K562 (cell line): ENCODE data around the gene TFAP2E. TPM values are rescaled to one million over a fixed set of nuclear protein-coding genes. Genes with fewer than 3 reads are reported as not detected.
A peak's percentile ranks its signal among the peaks of the same experiment; 100 is the strongest.

Source experiments
- CBFA2T2 ChIP-seq: fragments of 450-650 bp; conservative IDR thresholded peaks from 2 replicates; pipeline ENCODE4 v1.6.1; 2017; ENCODE audit warnings: mild to moderate bottlenecking
- FOXM1 ChIP-seq, 2 experiments: fragments of 450-650 bp in 1 of 2; sonication (generic) in 1 of 2; formaldehyde crosslinking in 1 of 2; IDR thresholded peaks; 2 replicates each; pipeline versions ENCODE4 v1.6.1 to v1.9.0; 2017 to 2022; ENCODE audit warnings: low read depth in 2 of 2, mild to moderate bottlenecking in 2 of 2, missing genetic modification reagents in 1 of 2, moderate library complexity in 1 of 2
- FOXP1 ChIP-seq: sonication (generic); formaldehyde crosslinking; IDR thresholded peaks from 2 replicates; pipeline ENCODE4 v1.8.0; 2022; ENCODE audit warnings: mild to moderate bottlenecking, missing genetic modification reagents
- GTF2E2 ChIP-seq: fragments of 200-800 bp; sonication (Bioruptor generic); IDR thresholded peaks from 2 replicates; pipeline ENCODE4 v1.6.1; 2016; ENCODE audit warnings: missing genetic modification characterization, missing compliant biosample characterization
- GTF2F1 ChIP-seq: IDR thresholded peaks from 2 replicates; pipeline ENCODE4 v1.6.1; 2011; ENCODE audit warnings: low read depth, low read length, improper control_type of control experiment
- HMG20B ChIP-seq: fragments of 250-450 bp; sonication (Bioruptor Pico); IDR thresholded peaks from 2 replicates; pipeline ENCODE4 v1.5.0; 2021; ENCODE audit warnings: mild to moderate bottlenecking
- HMGN3 ChIP-seq: IDR thresholded peaks from 2 replicates; pipeline ENCODE4 v1.6.1; 2011; ENCODE audit warnings: borderline replicate concordance, low read depth, mild to moderate bottlenecking, mixed read lengths, low read length; ENCODE audit not compliant: insufficient read length; ENCODE audit errors: extremely low read depth
- HNRNPUL1 ChIP-seq: fragments of 200-400 bp; formaldehyde crosslinking; IDR thresholded peaks from 2 replicates; pipeline ENCODE4 v1.6.1; 2017; ENCODE audit warnings: low read length
- KAT8 ChIP-seq: fragments of 450-650 bp; IDR thresholded peaks from 2 replicates; pipeline ENCODE4 v1.6.1; 2016; ENCODE audit warnings: low read depth, mild to moderate bottlenecking
- MAFF ChIP-seq: IDR thresholded peaks from 2 replicates; pipeline ENCODE4 v1.6.1; 2012; ENCODE audit warnings: low read length, improper control_type of control experiment
- MYC ChIP-seq, 2 experiments: fragments of 250-450 bp in 1 of 2; sonication (Bioruptor Pico) in 1 of 2; IDR thresholded peaks; 2 replicates each; pipeline versions ENCODE4 v1.5.1 to v1.6.1; 2012 to 2021; ENCODE audit warnings: low read depth in 2 of 2, borderline replicate concordance in 1 of 2, improper control_type of control experiment in 1 of 2, low read length in 1 of 2, mild to moderate bottlenecking in 1 of 2, moderate library complexity in 1 of 2
- NCOA6 ChIP-seq: fragments of 450-650 bp; IDR thresholded peaks from 2 replicates; pipeline ENCODE4 v1.6.1; 2017; ENCODE audit warnings: mild to moderate bottlenecking
- NR2C1 ChIP-seq, 2 experiments: fragments of 450-650 bp; IDR thresholded peaks; 2 replicates each; pipeline ENCODE4 v1.6.1; 2017; ENCODE audit warnings: mild to moderate bottlenecking in 2 of 2, antibody characterized with exemption in 1 of 2, inconsistent platforms in 1 of 2, missing compliant biosample characterization in 1 of 2, missing genetic modification characterization in 1 of 2
- RBM15 ChIP-seq: fragments of 200-400 bp; formaldehyde crosslinking; IDR thresholded peaks from 2 replicates; pipeline ENCODE4 v1.6.1; 2018; ENCODE audit warnings: mild to moderate bottlenecking, low read length, moderate library complexity; ENCODE audit not compliant: insufficient read depth
- STAT5B ChIP-seq: fragments of 250-450 bp; sonication (Bioruptor Pico); IDR thresholded peaks from 2 replicates; pipeline ENCODE4 v1.8.0; 2021; ENCODE audit warnings: mild to moderate bottlenecking, inconsistent platforms
- TBP ChIP-seq: optimal IDR thresholded peaks from 2 replicates; pipeline ENCODE3; 2011; ENCODE audit warnings: low read depth, low read length, improper control_type of control experiment
- ZNF212 ChIP-seq: fragments of 450-650 bp; formaldehyde crosslinking; IDR thresholded peaks from 2 replicates; pipeline ENCODE4 v1.4.0; 2020; ENCODE audit warnings: mild to moderate bottlenecking
- ZNF263 ChIP-seq: sonication (generic); formaldehyde crosslinking; IDR thresholded peaks from 2 replicates; pipeline ENCODE4 v1.8.0; 2022; ENCODE audit warnings: mild to moderate bottlenecking, missing genetic modification reagents, borderline replicate concordance
- ZNF408 ChIP-seq: fragments of 250-450 bp; sonication (Bioruptor Pico); IDR thresholded peaks from 2 replicates; pipeline ENCODE4 v1.4.0; 2020; ENCODE audit warnings: low read depth, mild to moderate bottlenecking, moderate library complexity
- ZNF436 ChIP-seq: fragments of 250-450, 450-650 bp; sonication (Bioruptor Pico); formaldehyde crosslinking; IDR thresholded peaks from 2 replicates; pipeline ENCODE4 v1.7.0; 2020; ENCODE audit warnings: mild to moderate bottlenecking
- ZNF512 ChIP-seq: IDR thresholded peaks from 2 replicates; pipeline ENCODE4 v1.6.1; 2016; ENCODE audit warnings: missing genetic modification characterization, missing compliant biosample characterization
- ZNF766 ChIP-seq: fragments of 200-800 bp; sonication (Bioruptor generic); conservative IDR thresholded peaks from 2 replicates; pipeline ENCODE4 v1.6.1; 2016; ENCODE audit warnings: missing genetic modification characterization, missing compliant biosample characterization
- ZNF77 ChIP-seq: fragments of 250-450 bp; sonication (Bioruptor Pico); IDR thresholded peaks from 2 replicates; pipeline ENCODE4 v1.5.0; 2020
- polyA plus RNA-seq, 8 experiments: library from polyadenylated mRNA; depleted of rRNA in 4 of 8; stranded (reverse) in 5 of 8; unstranded in 3 of 8; fragments of >200 nt; fragmentation: Nextera tagmentation in 2 of 8; fragmentation: Illumina TruSeq in 1 of 8; extraction: Ambion mirVana in 2 of 8; extraction: Trizol in 1 of 8; gene quantifications; 2 replicates each; pipeline versions ENCODE4 v1.2.1 to v1.2.3, GENCODE V29; 2011 to 2014; ENCODE audit warnings: inconsistent platforms in 1 of 8, missing spikeins in 1 of 8
- total RNA-seq, 7 experiments: library from RNA; depleted of rRNA in 6 of 7; stranded (reverse); fragments of >200 nt in 6 of 7; fragmentation: Illumina TruSeq in 2 of 7; extraction: Trizol in 2 of 7; gene quantifications; 2 replicates each; pipeline versions ENCODE4 v1.2.1 to v1.2.3, GENCODE V29; 2011 to 2021; ENCODE audit warnings: low replicate concordance in 1 of 7
- TF ChIP-seq, protein P1 (sequence below): IDR thresholded peaks from 3 replicates; pipeline ENCODE4 v1.6.1; 2011; ENCODE audit warnings: borderline replicate concordance, mild to moderate bottlenecking; ENCODE audit not compliant: insufficient read length, insufficient read depth

The TFAP2E gene
- total and polyA plus RNA-seq, 9 of the 15 experiments (the other 6 are each of a cell fraction or from before 2014, with no cell fraction given): 0.03 to 0.11 (median 0.07) TPM; not detected in 4

DNA sequence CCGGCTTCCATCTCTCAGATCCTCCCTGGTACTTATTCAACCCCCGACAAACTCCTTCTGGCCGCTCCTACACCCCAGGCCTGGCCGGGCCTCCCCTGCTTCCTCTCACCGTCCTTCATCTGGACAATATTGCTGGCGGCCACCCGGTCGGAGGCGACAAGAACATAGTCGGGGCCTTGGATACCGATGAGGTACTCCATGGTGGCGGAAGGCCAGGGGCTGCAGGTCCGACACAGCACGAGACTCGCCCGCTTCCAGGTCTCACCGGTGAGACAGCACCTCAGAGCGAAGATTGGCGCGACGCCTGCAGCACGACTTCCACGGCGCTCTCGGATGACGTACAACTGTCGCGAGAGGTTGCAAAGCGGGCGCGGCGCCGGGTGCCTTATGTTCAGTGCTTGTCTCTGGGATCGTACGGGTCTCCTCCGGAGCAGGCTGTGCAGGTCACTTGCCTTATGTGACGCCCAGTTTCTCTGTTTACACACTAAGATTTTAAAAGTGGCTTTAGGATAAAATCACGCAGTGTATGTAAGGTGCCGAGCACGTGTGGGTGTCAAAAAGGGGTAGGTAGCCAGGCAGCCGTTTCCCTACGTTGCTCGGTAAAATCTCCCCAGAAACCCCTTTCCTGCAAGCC is 68.2 kb downstream of the TFAP2E start, which contains the start of gene PSMB2 (continued):
- TF ChIP-seq GTF2E2 (tag) (no peak), TBP (peak; percentile 96), MYC (IDR thresholded peaks at IDR 0.05; ENCODE audit: low read depth, low read length) (peak; percentile 96), MYC (CRISPR knock-in tag; IDR thresholded peaks at IDR 0.05; ENCODE audit: borderline replicate concordance, low read depth) (0 out of 2 replicates have a peak, but pooled peaks have one; percentile 41), ZNF766 (CRISPR knock-in tag) (no peak; the same call in 1 of the 2 replicates), FOXP1 (no peak), STAT5B (CRISPR knock-in tag) (no peak), ZNF436 (CRISPR knock-in tag) (no peak), RBM15 (no peak), FOXM1 (IDR thresholded peaks at IDR 0.05; ENCODE audit: low read depth) (no peak), FOXM1 (CRISPR knock-in tag; IDR thresholded peaks at IDR 0.05; ENCODE audit: low read depth) (no peak), GTF2F1 (peak; percentile 76; the same call in 1 of the 2 replicates), KAT8 (no peak), CBFA2T2 (no peak), ZNF263 (CRISPR knock-in tag) (no peak), HMG20B (no peak), ZNF408 (CRISPR knock-in tag) (no peak), ZNF212 (CRISPR knock-in tag) (no peak), HNRNPUL1 (no peak), ZNF77 (no peak), NR2C1 (IDR thresholded peaks at IDR 0.05) (no peak), NR2C1 (tag; IDR thresholded peaks at IDR 0.05) (peak; percentile 59; the same call in 1 of the 2 replicates), HMGN3 (no peak), MAFF (peak; percentile 33; the same call in 1 of the 2 replicates), ZNF512 (tag) (no peak), NCOA6 (no peak)
- TF ChIP-seq, protein P1, sequence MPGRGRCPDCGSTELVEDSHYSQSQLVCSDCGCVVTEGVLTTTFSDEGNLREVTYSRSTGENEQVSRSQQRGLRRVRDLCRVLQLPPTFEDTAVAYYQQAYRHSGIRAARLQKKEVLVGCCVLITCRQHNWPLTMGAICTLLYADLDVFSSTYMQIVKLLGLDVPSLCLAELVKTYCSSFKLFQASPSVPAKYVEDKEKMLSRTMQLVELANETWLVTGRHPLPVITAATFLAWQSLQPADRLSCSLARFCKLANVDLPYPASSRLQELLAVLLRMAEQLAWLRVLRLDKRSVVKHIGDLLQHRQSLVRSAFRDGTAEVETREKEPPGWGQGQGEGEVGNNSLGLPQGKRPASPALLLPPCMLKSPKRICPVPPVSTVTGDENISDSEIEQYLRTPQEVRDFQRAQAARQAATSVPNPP: no peak
